Lower leg skin (tissue), 4 donors: ENCODE measurements around the gene TBC1D23. TPM values are rescaled to one million over a fixed set of nuclear protein-coding genes. Genes with fewer than 3 reads are reported as not detected.
"Not testable (repeated sequence)": the region's sequence is repeated elsewhere in the genome, so short reads cannot be mapped to it uniquely, and the experiment has no call there.

Source experiments
- DNase-seq, 2 donors: peaks; one replicate each; pipeline ENCODE4 v3.0.0-alpha.2; 2019; ENCODE audit warnings: low spot score in 2 of 2
- H3K4me3 ChIP-seq: fragments of 200-600 bp; sonication (generic); 2 replicates; pipeline ENCODE4 v1.5.1; 2017; ENCODE audit warnings: mild to moderate bottlenecking, low read depth; ENCODE audit not compliant: poor library complexity, severe bottlenecking
- POLR2A ChIP-seq, 2 donors: fragments of 450-650 bp; IDR thresholded peaks; one replicate each; pipeline ENCODE4 v1.6.1; 2016 to 2017; ENCODE audit warnings: antibody characterized with exemption in 2 of 2, mild to moderate bottlenecking in 1 of 2, moderate library complexity in 1 of 2
- WGBS, 2 donors: methylation state at CpG; one replicate each; pipeline ENCODE4 v1.1.5; 2018; 5-methylcytosine and 5-hydroxymethylcytosine counted together
- intact Hi-C: fragments of 100-400 bp; cut with DNase I; formaldehyde crosslinking; loops from one replicate; pipeline ENCODE4 v1.15.0; 2023; ENCODE audit warnings: low total_unique reads
- total RNA-seq, 4 donors: library from RNA; depleted of rRNA; stranded (reverse); fragments of >200 nt; gene quantifications; one replicate each; pipeline ENCODE4 v1.1.0, GENCODE V29; 2016
- TF ChIP-seq, protein P1 (sequence below), 3 donors: fragments of 450-650 bp; IDR thresholded peaks; one replicate each; pipeline ENCODE4 v1.5.1; 2016; ENCODE audit warnings: antibody characterized with exemption in 3 of 3, mild to moderate bottlenecking in 3 of 3, moderate library complexity in 2 of 3

TBC1D23 gene
- total RNA-seq, 4 donors from 2014 or later: 28.3 to 37.7 (median 35.9) TPM

DNA sequence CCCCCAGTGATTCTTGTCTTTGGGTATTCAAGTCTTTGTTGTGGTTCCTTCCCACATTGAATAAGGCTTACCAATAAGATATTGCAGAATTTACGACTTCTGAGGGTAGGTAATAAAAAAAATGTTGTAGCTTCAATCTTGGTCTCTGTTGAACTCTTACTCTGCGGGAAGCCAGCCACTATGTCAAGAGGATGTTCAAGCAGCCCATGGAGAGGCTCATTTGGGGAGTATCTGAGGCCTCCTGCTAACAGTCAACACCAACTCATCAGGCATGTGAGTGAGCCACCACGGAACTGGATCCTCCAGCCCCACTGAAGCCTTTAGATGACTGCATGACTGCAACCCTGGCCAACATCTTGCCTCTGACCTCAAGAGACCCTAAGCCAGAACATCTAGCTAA is 3.2 kb upstream of the TBC1D23 start:
- intact Hi-C loops: loop anchor here (10.0 kb wide), 1 partner anchor 193 kb away; no protein-coding TSS in a partner anchor
- H3K4me3 ChIP-seq: no peak overlapping the region
- no peak for DNase-seq
- TF ChIP-seq, protein P1, sequence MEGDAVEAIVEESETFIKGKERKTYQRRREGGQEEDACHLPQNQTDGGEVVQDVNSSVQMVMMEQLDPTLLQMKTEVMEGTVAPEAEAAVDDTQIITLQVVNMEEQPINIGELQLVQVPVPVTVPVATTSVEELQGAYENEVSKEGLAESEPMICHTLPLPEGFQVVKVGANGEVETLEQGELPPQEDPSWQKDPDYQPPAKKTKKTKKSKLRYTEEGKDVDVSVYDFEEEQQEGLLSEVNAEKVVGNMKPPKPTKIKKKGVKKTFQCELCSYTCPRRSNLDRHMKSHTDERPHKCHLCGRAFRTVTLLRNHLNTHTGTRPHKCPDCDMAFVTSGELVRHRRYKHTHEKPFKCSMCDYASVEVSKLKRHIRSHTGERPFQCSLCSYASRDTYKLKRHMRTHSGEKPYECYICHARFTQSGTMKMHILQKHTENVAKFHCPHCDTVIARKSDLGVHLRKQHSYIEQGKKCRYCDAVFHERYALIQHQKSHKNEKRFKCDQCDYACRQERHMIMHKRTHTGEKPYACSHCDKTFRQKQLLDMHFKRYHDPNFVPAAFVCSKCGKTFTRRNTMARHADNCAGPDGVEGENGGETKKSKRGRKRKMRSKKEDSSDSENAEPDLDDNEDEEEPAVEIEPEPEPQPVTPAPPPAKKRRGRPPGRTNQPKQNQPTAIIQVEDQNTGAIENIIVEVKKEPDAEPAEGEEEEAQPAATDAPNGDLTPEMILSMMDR (IDR thresholded peaks at IDR 0.05): no peak
- TF ChIP-seq POLR2A (IDR thresholded peaks at IDR 0.05): no peak
- 80 to 81% methylated on average over 2 to 3 of the region's 3 CpGs for WGBS, 2 donors

DNA sequence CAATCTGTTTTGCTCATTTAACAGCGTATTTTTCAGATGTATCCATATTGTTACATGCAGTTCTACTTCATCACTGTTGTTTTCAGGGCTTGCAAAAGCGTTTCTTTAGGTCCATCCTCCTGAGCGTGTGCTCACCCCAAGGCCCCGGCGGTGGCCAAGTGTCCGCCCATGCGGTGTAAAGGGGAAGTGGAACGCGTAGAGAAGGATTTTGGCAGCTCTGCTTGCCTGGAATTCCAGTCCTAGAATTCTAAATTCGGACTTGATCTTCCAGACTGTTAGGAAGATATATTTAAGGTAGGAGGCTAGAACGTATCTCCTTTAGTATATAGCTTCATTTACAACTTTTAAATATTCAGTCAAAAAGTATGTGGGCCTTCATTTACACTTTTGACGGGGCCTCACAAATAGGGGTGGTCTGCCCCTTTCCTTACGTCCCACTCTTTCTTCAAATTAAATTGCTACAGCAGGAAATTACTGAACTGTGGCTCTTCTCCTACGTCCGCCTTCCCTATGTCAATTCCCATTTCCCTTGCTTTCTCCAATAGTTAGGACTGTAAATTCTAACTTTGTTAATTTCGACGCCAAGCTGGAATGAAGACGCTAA is 609 bp upstream of the TBC1D23 start:
- TF ChIP-seq, protein P1 (IDR thresholded peaks at IDR 0.05): no peak
- TF ChIP-seq POLR2A (IDR thresholded peaks at IDR 0.05): no peak
- intact Hi-C loops: no loop called here
- DNase-seq: peak in 1 of 2 donors; percentile 86
- H3K4me3 ChIP-seq: no peak overlapping the region
- WGBS, 2 donors: 14 to 17% methylated on average over 18 of the region's 18 CpGs

DNA sequence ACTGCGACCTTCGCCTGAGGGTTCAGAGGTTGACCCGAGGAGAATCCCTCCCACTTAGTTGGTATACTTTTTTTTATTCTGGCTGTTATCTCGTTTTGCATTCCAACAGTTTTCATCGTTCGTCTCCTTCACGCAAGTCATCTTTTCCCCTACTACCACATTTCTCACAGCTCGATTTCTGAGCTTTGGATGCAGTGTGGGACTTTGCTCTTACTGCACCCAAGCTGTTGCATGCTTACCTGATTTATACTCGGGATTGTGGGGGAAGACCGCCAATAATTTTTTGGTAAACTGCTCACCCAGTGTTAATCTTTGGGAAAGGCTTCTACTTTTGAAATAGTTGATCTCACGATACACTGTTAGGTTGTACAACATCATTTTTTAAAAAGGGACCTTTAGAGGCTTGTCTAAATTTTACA is 702 bp downstream of the TBC1D23 start:
- TF ChIP-seq, protein P1 (IDR thresholded peaks at IDR 0.05): no peak
- TF ChIP-seq POLR2A (IDR thresholded peaks at IDR 0.05): no peak
- whole genome bisulfite sequencing, 2 donors: 4% methylated on average over 11 of the region's 11 CpGs
- DNase-seq: no peak
- intact Hi-C loops: no loop called here
- H3K4me3 ChIP-seq: peak overlapping the region; percentile 96

DNA sequence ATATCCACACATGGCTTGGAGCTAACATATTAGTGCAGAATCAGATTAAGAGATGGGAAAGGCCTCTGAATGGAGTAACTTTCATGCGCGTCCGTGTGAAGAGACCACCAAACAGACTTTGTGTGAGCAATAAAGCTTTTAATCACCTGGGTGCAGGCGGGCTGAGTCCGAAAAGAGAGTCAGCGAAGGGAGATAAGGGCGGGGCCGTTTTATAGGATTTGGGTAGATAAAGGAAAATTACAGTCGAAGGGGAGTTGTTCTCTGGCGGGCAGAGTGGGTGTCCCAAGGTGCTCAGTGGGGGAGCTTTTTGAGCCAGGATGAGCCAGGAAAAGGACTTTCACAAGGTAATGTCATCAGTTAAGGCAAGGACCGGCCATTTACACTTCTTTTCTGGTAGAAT is 2.1 kb downstream of the TBC1D23 start:
- DNase-seq, intact Hi-C loops, H3K4me3 ChIP-seq: not testable (repeated sequence)
- 78 to 83% methylated on average over 11 of the region's 11 CpGs for WGBS, 2 donors

DNA sequence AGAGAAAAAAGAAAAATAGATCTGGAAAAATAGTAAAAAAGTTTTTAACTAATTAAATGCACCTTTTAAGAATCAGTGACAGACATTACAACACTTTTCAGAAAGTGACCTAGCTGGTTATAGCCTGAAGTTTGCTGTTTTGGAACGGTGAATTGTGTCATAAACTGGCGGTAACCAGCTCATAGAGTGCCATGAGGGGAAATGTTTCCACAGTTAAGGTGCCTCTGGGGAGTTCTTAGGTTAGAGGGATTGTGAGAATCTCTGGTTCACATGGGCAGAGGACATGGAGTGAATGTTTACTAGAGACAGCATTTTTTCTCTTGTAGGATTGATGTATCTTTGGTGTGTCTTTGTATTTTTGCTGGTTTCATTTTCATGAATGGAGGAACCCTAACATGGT is 2.8 kb downstream of the TBC1D23 start:
- no peak for DNase-seq
- TF ChIP-seq POLR2A (IDR thresholded peaks at IDR 0.05): no peak
- TF ChIP-seq, protein P1 (IDR thresholded peaks at IDR 0.05): no peak
- intact Hi-C loops: no loop called here
- H3K4me3 ChIP-seq: no peak overlapping the region
- 29% methylated on average over 2 of the region's 2 CpGs for WGBS, 2 donors

DNA sequence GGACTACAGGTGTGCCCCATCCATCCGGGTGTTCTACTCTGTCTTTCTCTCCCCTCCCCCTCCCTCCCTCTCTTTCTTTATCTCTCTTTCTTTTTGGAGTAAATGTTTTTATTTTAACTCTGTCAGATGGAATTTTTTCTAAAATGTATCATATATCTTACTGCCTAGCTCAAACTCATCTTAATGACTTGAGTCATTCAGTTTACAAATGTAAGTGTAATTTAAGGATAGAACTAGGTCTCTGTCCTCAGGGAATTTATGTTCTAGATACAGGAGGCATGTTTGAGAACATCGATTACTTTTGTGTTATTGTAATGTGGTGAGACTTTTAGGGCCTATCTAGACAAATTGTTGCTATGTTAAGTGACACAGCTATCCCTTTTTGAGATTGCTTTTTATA is 3.5 kb downstream of the TBC1D23 start:
- 51 to 72% methylated on average over 2 of the region's 2 CpGs for WGBS, 2 donors
- H3K4me3 ChIP-seq: no peak overlapping the region
- TF ChIP-seq POLR2A (IDR thresholded peaks at IDR 0.05): no peak
- TF ChIP-seq, protein P1 (IDR thresholded peaks at IDR 0.05): no peak
- no peak for DNase-seq
- intact Hi-C loops: no loop called here
